ENCODE data around the gene TMEM80. TPM values are rescaled to one million over a fixed set of nuclear protein-coding genes. Genes with fewer than 3 reads are reported as not detected.

TMEM80 gene
- total and polyA plus RNA-seq, 2 of the 8 experiments (the other 6 are each of a cell fraction or from before 2014, with no cell fraction given), result 8.0 to 16.3 TPM

GRCh38 chr11:747158-748006, 51.8 kb downstream of the TMEM80 start, which contains the start of gene TALDO1 (continued):
- no peak for TF ChIP-seq EZH2 (IDR thresholded peaks at IDR 0.05; ENCODE audit: low read depth, low read length, severe bottlenecking)
- TF ChIP-seq HDAC2 (IDR thresholded peaks at IDR 0.05; ENCODE audit: borderline replicate concordance in 1 of 2, low read depth in 2 of 2, low read length in 2 of 2), result no peak
- no peak for TF ChIP-seq MAFK (IDR thresholded peaks at IDR 0.05; ENCODE audit: low read depth, low read length)
- no peak for TF ChIP-seq RFX5 (IDR thresholded peaks at IDR 0.05; ENCODE audit: borderline replicate concordance, low read depth, low read length)
- TF ChIP-seq GABPA (IDR thresholded peaks at IDR 0.05; ENCODE audit: borderline replicate concordance, insufficient read depth, low read length), result no peak
- no peak for TF ChIP-seq SAP30 (IDR thresholded peaks at IDR 0.05; ENCODE audit: insufficient read depth, insufficient replicate concordance, low read length)
- no peak for TF ChIP-seq YY1 (IDR thresholded peaks at IDR 0.05; ENCODE audit: low read depth, low read length)
- TF ChIP-seq BACH1 (IDR thresholded peaks at IDR 0.05; ENCODE audit: low read length), result no peak
- no peak for TF ChIP-seq TEAD4 (IDR thresholded peaks at IDR 0.05; ENCODE audit: low read depth, low read length)
- TF ChIP-seq RAD21 (IDR thresholded peaks at IDR 0.05 in 1 of 2, conservative IDR thresholded peaks at IDR 0.05 in 1 of 2; ENCODE audit: low read depth in 2 of 2, low read length in 2 of 2), result no peak
- no peak for TF ChIP-seq SUZ12 (IDR thresholded peaks at IDR 0.05; ENCODE audit: low read length)
- TF ChIP-seq PHF8 (conservative IDR thresholded peaks at IDR 0.05; ENCODE audit: low read depth, low read length), result peak; percentile 67
- no peak for TF ChIP-seq KDM1A (IDR thresholded peaks at IDR 0.05; ENCODE audit: borderline replicate concordance, low read length)
- TF ChIP-seq RNF2 (IDR thresholded peaks at IDR 0.05; ENCODE audit: borderline replicate concordance, low read depth, low read length, missing control alignments, poor library complexity, severe bottlenecking), result no peak
- no peak for TF ChIP-seq BCL11A (IDR thresholded peaks at IDR 0.05; ENCODE audit: low read depth in 2 of 2, low read length in 2 of 2)
- peak; percentile 73 for TF ChIP-seq TAF1 (IDR thresholded peaks at IDR 0.05; ENCODE audit: low read depth, low read length)
- peak; percentile 81 to 85 for TF ChIP-seq POLR2A (IDR thresholded peaks at IDR 0.05; ENCODE audit: control extremely low read depth in 1 of 2, low read depth in 2 of 2, low read length in 2 of 2)
- TF ChIP-seq ATF3 (IDR thresholded peaks at IDR 0.05; ENCODE audit: insufficient read depth, low read depth, low read length), result no peak
- peak; percentile 72 for TF ChIP-seq KDM4A (IDR thresholded peaks at IDR 0.05; ENCODE audit: low read depth, low read length, severe bottlenecking)
- TF ChIP-seq USF2 (IDR thresholded peaks at IDR 0.05; ENCODE audit: low read length), result no peak
- TF ChIP-seq CTBP2 (IDR thresholded peaks at IDR 0.05; ENCODE audit: borderline replicate concordance, insufficient read depth, insufficient read length, low read length), result no peak
